Activated gamma-delta T cell treated with anti-CD3 and anti-CD28 coated beads, Interleukin-2, amount 50 U/mL, for 16 hours (primary cell): ENCODE measurements around the gene SMARCA4.
"Not testable (repeated sequence)": the region's sequence is repeated elsewhere in the genome, so short reads cannot be mapped to it uniquely, and the experiment has no call there.

Experiments used
- DNase-seq: peaks from one replicate; pipeline ENCODE4 v3.0.0-alpha.2; 2020; ENCODE audit warnings: low read depth

SMARCA4 gene

DNA sequence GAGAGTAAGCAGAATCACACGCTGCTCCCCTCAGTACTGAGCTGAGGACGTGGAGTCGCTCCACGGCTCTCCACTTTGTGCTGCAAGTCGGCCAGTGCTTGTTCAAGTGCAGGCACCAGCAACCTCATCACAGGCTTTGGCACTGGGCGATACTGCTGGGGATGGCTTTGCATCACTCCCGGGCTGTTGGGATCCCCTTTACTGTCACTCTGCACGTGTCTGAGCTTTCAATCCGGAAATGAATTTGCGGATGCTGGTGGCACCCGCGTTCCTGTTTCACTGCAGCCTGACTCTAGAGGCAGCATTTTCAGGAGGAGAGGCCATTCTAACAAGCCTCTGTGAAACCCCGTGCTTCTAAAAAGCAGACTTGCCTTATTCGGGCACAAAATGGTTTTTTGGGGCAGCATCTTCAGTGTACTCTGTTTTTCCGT, 19.1 kb downstream of the SMARCA4 start:
- no peak for DNase-seq

GRCh38 chr19:10981252-10981895, 20.5 kb downstream of the SMARCA4 start:
- no peak for DNase-seq

DNA sequence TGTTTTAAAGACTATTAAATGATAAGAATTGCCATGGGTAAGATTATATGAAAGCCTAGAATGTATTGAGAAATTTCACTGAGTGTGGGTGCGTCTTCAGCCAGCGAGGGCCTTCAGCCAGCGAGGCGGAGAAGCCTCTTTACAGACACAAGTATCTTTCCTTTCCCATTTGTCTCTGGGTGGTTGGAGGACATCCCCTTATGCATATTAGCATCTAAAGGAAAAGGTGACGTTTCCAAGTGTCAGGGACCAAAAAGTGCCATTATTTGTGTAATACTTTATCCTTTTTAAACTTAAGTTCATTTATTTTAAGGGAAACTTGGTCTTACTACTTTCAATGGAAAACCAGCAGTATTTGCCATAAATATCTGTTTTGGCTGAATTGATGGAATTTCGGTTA, 22.2 kb downstream of the SMARCA4 start:
- no peak for DNase-seq

DNA sequence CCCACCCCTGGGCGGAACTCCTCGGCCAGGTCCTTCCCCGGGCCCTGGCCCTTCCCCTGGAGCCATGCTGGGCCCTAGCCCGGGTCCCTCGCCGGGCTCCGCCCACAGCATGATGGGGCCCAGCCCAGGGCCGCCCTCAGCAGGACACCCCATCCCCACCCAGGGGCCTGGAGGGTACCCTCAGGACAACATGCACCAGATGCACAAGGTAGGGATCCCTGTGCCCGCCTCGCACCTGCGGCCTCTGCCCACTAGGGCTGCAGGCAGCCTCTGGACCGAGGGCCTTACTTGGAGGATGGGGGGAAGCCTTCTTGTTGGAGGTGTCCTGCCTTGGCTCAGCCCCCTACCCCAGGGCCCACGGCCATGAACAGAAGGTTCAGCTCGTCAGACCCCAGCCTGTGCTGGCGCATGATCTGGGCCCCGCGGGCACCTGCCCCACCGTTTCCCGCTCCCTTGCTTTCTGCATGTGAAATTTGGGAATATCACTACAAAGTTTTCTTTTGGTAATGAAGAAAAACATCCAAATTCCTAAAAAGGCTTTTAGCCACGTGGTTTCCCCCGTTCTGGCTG, 23.4 kb downstream of the SMARCA4 start:
- DNase-seq = no peak

- DNase-seq = no peak
Observed at GRCh38 chr19:10985502-10985901, 24.7 kb downstream of the SMARCA4 start.

DNA sequence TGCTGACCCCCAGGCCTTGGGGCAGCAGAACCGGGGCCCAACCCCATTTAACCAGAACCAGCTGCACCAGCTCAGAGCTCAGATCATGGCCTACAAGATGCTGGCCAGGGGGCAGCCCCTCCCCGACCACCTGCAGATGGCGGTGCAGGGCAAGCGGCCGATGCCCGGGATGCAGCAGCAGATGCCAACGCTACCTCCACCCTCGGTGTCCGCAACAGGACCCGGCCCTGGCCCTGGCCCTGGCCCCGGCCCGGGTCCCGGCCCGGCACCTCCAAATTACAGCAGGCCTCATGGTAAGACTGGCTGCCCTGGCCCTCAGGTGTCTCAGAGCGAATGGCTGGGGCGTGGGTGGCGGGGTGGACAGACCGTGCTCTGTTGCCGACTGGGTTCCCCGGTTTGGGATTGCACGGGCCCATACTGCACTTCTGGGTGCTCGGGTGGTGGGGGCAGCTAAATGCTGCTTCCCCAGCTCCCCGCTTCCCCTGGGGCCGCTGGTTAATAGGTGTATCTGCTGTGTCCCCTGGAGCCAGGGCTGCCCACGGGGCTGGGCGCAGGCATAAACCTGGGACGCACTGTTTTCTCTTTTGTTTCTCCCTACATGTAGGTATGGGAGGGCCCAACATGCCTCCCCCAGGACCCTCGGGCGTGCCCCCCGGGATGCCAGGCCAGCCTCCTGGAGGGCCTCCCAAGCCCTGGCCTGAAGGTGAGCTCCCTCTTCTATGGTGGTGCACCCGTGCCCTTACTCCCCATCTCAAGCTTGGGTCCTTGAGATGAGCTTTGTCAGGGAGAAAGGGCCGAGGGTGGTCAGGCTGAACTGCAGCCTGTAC, 25.7 kb downstream of the SMARCA4 start:
- no peak for DNase-seq

- DNase-seq = no peak
Observed at GRCh38 chr19:10987571-10988297, 26.9 kb downstream of the SMARCA4 start.

DNA sequence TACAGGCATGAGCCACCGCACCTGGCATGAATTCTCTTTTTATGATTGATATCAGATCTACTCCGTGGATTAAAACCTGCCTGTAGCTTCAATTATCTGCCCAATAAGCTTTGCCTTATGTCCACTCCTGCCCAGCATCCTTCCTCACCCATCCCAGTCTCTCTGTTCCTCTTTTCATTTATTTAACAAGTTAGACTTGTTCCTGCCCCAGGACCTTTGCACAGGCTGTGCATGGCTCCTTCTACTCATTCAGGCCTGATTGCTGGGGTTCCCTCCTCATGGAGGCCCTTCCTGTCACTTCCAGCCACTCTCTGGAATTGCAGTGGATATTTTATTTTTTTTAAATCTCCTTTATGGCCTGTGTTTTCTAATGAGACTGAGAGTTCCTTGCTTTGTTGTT, 27.6 kb downstream of the SMARCA4 start:
- DNase-seq = no peak

GRCh38 chr19:10988921-10989320, 28.1 kb downstream of the SMARCA4 start:
- DNase-seq = no peak

DNA sequence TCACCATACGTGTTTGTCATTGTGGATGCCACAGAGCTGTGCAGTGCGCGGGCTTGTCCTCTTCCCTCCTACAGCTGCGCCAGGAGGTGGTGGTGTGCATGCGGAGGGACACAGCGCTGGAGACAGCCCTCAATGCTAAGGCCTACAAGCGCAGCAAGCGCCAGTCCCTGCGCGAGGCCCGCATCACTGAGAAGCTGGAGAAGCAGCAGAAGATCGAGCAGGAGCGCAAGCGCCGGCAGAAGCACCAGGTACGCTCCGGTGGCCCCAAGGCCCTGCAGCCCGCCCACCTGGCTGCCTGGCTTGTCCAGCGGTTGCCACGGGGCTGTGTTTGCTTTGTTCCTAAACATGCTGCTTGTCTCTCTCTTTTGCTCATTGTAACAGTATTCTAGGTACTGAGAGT, 30.2 kb downstream of the SMARCA4 start:
- no peak for DNase-seq

- DNase-seq = no peak
Observed at GRCh38 chr19:10991521-10992081, 30.8 kb downstream of the SMARCA4 start.

DNA sequence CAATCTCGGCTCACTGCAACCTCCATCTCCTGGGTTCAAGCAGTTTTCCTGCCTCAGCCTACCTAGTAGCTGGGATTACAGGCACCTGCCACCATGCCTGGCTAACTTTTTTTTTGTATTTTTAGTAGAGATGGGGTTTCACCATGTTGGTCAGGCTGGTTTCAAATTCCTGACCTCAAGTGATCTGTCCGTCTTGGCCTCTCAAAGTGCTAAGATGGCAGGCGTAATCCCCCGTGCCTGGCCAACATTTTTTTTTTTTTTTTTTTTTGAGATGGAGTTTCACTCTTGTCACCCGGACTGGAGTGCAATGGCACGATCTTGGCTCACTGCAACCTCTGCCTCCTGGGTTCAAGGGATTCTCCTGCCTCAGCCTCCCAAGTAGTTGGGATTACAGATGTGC, 31.3 kb downstream of the SMARCA4 start:
- DNase-seq = not testable (repeated sequence)

DNA sequence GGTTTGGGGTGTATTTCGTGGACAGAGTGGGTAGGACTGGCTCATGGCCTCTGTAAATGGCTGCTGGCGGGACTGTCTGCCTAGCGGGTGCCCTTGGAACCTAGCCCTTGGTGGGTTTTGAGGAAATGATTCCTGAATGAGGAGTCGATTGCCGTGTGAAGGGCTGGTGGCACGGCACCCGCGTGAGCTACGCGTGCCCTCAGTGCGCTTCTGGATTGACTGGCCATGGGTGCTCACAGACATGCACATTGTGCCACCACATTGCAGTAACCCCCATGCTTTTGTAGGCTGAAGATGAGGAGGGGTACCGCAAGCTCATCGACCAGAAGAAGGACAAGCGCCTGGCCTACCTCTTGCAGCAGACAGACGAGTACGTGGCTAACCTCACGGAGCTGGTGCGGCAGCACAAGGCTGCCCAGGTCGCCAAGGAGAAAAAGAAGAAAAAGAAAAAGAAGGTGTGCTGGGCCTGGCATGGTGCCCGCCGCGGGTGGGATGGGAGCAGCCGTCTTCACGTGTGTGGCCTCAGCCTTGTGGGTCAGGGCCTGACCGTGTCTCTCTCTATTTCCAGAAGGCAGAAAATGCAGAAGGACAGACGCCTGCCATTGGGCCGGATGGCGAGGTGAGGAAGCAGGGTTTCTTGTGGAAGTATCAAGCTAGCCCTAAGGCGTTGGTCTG, 35.2 kb downstream of the SMARCA4 start:
- DNase-seq = no peak

- no peak for DNase-seq
Observed at GRCh38 chr19:10998045-10998533, 37.3 kb downstream of the SMARCA4 start.

GRCh38 chr19:10998666-10999065, 37.8 kb downstream of the SMARCA4 start:
- DNase-seq = no peak

DNA sequence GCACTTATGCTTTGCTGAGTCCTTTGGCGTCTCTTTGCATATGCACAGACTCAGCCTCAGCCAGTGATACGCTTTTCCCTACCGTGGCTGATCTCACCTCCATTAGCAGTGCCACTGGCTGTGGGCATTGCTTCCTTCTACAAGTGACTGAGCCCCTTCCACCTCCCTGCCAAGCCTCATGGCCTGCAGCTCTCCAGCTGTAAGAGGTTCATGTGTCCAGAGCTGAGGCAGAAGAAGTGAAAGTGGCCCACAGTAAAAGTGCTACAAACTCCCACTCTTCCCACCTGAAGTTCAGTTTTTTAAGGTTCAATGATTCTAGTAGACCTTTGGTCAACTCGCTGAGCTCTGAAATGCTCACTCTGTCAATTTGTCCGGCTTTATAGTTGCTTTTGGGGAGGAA, 44.7 kb downstream of the SMARCA4 start:
- no peak for DNase-seq

- DNase-seq = no peak
Observed at GRCh38 chr19:11007385-11007784, 46.6 kb downstream of the SMARCA4 start.

GRCh38 chr19:11007962-11008532, 47.2 kb downstream of the SMARCA4 start:
- no peak for DNase-seq

DNA sequence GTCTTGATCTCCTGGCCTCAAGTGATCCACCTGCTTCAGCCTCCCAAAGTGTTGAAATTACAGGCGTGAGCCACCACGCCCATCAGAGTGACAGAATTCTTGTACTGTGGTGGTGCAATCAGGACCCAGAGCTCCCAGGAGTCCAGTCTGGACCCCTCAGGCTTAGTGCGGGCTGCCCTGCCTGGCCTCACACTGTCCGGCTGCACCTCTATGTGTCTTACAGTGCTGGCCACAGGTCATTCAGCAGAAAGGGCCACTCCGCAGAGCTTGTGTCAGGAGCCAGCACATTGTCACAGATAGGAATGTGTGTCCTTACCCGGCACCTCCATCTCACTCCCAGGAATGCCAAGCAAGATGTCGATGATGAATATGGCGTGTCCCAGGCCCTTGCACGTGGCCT, 49.2 kb downstream of the SMARCA4 start:
- DNase-seq = no peak

DNA sequence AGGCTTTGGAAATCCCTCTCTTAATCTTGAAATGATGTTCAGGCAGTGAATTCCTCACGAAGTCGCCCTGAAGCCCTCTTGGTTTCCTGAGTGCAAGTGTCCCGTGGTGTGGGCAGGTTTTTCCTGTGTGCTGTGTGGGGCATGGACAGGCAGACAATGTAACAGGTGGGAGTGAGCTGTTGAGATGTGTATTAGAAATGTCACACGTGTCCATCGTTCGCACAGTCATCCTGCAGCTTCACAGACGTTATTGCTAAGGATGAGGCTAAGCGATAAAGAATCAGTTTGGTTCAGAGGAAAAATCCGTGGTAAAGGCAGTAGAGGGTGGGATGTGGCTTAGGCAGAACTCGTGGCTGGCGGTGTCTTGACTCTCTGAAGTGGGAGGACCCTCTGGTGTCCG, 51.7 kb downstream of the SMARCA4 start:
- no peak for DNase-seq

GRCh38 chr19:11013771-11014170, 52.9 kb downstream of the SMARCA4 start:
- no peak for DNase-seq
